Measurements from ENCODE around the gene NFASC.

The NFASC gene

DNA sequence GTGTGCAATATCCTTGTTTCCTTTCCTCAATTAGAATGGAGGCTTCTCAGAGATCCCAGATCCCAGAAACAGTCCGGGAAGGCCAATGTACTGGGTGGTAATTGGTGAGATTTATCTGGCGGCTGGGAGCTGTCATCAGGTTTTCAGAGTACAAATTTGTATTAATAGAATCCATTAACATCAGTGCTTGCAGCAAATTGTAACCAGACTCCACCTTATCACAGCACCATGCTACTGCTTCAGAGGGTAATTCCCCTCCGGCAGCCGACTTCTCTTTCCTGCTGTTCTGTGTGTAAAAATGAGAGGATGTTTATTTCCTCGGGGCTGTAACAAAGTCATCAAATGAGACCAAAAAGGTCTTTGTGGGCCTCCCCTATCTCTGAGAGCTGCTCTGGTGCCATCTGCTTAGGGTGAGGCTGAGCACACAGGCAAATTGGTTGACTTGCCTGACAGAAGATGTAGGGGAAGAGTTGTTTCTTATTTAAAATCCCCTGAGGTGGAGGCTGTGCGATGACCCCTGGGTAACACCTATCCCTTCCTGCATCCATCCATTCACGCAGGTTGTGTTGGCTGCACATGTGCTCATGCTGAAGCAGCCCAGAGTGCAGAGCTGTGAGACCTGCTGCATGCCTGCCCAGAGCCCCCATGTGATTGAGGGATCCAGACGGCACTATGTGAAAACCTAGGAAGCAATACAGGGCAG lies 19.2 kb downstream of the NFASC start:
- H3K27ac Mint-ChIP-seq, result no peak overlapping the region
- no peaks in the 10 kb centered on the region for H3K36me3 Mint-ChIP-seq
- no peak overlapping the region for H3K4me3 Mint-ChIP-seq
- no peaks in the 10 kb centered on the region for H3K9me3 Mint-ChIP-seq (ENCODE audit: low read depth)
- no peaks in the 10 kb centered on the region for H3K4me1 Mint-ChIP-seq (ENCODE audit: low read depth)
- H3K27me3 Mint-ChIP-seq, result peaks cover 7% of the 10 kb centered on the region

DNA sequence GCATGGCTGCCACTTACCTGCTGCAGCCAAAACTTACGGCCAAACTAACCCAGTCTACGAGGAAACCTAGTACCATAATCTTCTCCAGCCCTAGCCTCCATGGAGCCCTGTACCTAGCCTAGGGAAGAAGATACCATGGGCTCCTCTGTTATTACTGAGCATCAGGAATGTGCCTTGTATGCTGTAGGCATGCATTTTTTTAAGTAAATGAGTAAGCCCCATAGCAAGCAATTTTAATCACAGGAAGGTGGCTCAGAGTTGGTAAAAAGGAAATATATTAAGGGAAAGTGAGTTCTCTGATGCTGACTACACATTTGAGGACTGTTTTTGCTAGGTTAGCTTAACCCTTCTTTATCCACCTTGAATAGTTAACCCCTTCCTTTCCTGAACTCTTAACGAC lies 21.2 kb downstream of the NFASC start:
- Mint-ChIP-seq H3K27me3 (peaks cover 12% of the 10 kb centered on the region), H3K4me3 (no peak overlapping the region), H3K36me3 (no peaks in the 10 kb centered on the region), H3K27ac (no peak overlapping the region), H3K4me1 (ENCODE audit: low read depth) (no peaks in the 10 kb centered on the region), H3K9me3 (ENCODE audit: low read depth) (no peaks in the 10 kb centered on the region)

DNA sequence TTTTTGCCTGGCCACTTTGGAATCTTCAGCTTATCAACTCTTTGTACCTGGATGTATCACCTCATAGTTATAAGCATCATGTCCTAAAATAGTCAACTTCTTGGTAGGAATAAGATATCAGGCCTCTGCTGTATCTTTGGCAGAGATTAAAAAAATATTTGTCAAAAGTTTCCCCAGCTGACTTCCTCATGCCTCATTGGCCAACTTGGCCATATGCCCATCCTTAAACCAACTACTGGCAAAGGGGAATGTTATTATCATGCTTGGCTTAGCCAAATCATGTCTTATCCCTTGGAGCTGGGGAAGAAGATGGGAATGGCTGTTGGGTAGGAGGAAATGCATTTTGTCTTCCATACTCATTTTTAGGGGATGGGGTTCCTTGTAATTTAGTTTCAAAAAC lies 23.4 kb downstream of the NFASC start:
- no peak overlapping the region for H3K4me3 Mint-ChIP-seq
- no peak overlapping the region for H3K27ac Mint-ChIP-seq
- H3K4me1 Mint-ChIP-seq (ENCODE audit: low read depth), result no peaks in the 10 kb centered on the region
- no peaks in the 10 kb centered on the region for H3K36me3 Mint-ChIP-seq
- peaks cover 16% of the 10 kb centered on the region for H3K27me3 Mint-ChIP-seq
- no peaks in the 10 kb centered on the region for H3K9me3 Mint-ChIP-seq (ENCODE audit: low read depth)

DNA sequence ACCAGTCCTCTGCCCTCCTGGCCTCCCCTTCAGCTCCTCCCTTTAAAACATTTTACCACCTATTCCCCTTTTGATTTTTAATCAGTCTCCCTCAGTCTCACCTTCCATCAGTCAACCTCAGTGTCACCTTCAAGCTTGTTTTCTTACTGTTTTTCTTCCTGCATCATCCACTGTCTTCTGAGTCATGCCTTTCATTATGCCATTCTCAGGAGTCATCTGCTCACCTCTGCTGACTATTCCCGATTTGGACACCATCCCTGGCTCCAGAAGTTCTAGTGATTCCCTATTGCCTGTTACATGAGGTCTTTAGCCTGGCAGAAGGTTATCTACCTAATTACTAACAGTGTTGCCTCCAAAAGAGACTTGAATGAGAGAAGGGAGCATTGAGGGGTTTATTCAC lies 23.9 kb downstream of the NFASC start:
- H3K27ac Mint-ChIP-seq, result no peak overlapping the region
- no peaks in the 10 kb centered on the region for H3K9me3 Mint-ChIP-seq (ENCODE audit: low read depth)
- H3K36me3 Mint-ChIP-seq, result no peaks in the 10 kb centered on the region
- H3K27me3 Mint-ChIP-seq, result peaks cover 16% of the 10 kb centered on the region
- H3K4me1 Mint-ChIP-seq (ENCODE audit: low read depth), result no peaks in the 10 kb centered on the region
- H3K4me3 Mint-ChIP-seq, result no peak overlapping the region

DNA sequence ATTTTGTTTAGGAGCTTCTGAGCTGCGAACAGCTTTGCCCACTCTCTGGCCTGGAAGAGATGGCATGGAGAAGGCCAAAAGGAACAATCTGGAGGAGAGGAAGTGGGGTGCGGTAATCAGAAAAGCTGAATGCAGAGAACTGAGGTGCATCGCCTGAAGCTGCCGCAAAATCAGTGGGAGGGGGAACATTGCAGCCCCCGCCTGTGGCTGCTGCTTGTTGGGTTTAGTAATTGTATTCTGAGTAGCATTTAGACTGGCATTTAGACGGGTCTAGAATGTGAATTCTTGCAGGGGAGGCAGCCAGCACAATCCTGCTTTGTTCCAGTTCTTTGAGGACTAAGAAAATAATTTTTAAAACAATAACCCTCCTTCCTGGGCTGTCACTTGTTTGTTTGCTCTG lies 25.4 kb downstream of the NFASC start:
- peaks cover 24% of the 10 kb centered on the region for H3K27me3 Mint-ChIP-seq
- no peaks in the 10 kb centered on the region for H3K36me3 Mint-ChIP-seq
- no peak overlapping the region for H3K4me3 Mint-ChIP-seq
- H3K9me3 Mint-ChIP-seq (ENCODE audit: low read depth), result no peaks in the 10 kb centered on the region
- H3K4me1 Mint-ChIP-seq (ENCODE audit: low read depth), result no peaks in the 10 kb centered on the region
- H3K27ac Mint-ChIP-seq, result no peak overlapping the region

DNA sequence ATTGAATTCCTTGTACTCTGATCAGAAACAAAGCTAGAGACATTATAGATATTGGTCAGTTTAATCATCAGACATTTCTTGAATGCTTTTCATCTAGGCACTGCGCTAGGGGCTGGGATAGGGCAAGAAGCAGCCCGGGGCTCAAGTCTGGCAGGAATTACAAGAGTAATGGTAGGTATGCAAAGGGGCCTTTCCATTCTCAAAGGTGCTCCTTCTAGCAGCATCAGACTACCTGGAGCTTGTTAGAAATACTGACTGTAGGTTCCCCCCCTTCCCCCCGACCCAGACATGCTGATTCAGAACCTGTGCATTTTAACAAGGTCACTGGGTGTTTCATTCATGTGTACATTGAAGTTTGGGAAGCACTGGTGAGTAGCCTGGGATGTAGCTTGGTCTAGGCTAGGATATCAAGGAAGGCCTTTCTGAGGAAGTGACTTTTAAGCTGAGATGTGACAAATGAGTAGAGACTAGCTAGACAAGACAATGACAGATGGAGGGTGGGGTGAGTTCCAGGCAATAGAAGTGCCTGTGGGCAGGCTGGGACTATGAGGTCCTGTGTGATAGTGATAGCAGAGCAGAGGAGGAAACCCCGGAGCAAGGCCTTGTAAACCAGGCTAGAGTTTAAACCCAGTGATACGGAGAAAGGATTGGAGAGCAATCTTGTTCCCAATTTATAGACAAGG lies 26.3 kb downstream of the NFASC start:
- no peak overlapping the region for H3K4me3 Mint-ChIP-seq
- no peak overlapping the region for H3K27ac Mint-ChIP-seq
- no peaks in the 10 kb centered on the region for H3K4me1 Mint-ChIP-seq (ENCODE audit: low read depth)
- H3K9me3 Mint-ChIP-seq (ENCODE audit: low read depth), result no peaks in the 10 kb centered on the region
- H3K27me3 Mint-ChIP-seq, result peaks cover 25% of the 10 kb centered on the region
- H3K36me3 Mint-ChIP-seq, result no peaks in the 10 kb centered on the region

DNA sequence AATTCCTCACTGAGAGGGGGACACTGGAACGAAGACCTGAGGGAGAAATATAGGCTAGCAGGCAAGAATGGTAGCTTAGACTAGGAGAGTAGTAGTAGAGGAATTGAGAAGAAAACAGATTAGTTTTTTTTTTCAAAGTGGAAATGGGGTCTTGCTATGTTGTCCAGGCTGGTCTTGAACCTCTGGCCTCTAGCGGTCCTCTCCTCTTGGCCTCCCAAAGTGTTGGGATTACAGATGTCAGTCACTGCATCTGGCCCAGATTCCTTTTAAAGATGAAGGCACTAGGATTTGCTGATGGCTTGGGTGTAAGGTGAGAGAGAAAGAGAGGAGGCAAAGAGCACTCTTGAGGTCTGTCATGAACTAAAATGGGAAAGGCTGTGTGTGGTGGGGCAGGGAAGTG lies 30.1 kb downstream of the NFASC start:
- no peaks in the 10 kb centered on the region for H3K9me3 Mint-ChIP-seq (ENCODE audit: low read depth)
- peaks cover 16% of the 10 kb centered on the region for H3K27me3 Mint-ChIP-seq
- H3K4me3 Mint-ChIP-seq, result no peak overlapping the region
- no peaks in the 10 kb centered on the region for H3K36me3 Mint-ChIP-seq
- H3K4me1 Mint-ChIP-seq (ENCODE audit: low read depth), result no peaks in the 10 kb centered on the region
- no peak overlapping the region for H3K27ac Mint-ChIP-seq

DNA sequence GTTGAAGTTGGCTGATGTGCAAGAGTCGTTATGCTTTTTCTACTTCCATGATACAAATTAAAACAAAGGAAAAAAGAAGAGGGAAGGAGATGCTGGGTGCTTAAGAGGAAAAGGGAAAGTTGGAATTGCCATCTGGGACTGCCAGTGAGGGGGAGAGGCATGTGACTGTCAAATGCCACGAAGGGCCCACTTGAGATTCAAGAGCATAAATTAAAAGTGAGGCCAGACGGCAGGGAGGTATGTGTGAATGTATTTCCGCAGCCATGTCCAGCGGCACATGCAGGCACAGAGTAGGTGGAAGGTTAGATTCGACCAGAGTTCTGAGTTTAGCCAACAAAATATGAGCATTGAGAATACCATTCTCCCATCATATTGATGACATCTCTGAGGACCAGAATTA lies 32.0 kb downstream of the NFASC start:
- Mint-ChIP-seq H3K27me3 (peaks cover 9% of the 10 kb centered on the region), H3K4me3 (no peak overlapping the region), H3K4me1 (ENCODE audit: low read depth) (no peaks in the 10 kb centered on the region), H3K27ac (no peak overlapping the region), H3K36me3 (no peaks in the 10 kb centered on the region), H3K9me3 (ENCODE audit: low read depth) (no peaks in the 10 kb centered on the region)

DNA sequence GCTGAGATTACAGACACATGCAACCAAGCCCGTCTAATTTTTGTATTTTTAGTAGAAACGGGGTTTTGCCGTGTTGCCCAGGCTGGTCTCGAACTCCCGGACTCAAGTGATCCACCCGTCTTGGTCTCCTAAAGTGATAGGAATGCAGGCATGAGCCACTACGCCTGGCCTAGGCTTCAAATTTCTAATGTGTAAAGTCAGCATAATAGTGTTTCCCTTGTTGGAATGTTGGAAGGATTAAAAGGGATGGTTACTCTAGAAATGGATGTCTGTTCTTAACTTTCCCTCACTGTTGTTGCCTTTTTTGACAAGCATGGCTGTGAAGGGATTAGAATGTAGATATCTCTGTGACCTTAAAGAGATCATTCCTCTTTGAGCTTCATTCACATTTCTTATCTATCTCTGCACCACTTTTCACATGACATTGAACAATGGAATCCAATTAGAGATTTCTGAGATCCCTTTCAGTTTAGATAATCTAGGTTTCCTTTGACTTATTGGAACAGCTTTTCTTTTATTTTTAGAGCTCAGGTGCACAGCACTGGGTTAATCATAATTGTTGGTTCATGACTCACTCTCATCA lies 33.7 kb downstream of the NFASC start:
- Mint-ChIP-seq H3K4me3 (no peak overlapping the region), H3K9me3 (ENCODE audit: low read depth) (no peaks in the 10 kb centered on the region), H3K4me1 (ENCODE audit: low read depth) (no peaks in the 10 kb centered on the region), H3K27me3 (peaks cover 12% of the 10 kb centered on the region), H3K36me3 (no peaks in the 10 kb centered on the region), H3K27ac (no peak overlapping the region)

DNA sequence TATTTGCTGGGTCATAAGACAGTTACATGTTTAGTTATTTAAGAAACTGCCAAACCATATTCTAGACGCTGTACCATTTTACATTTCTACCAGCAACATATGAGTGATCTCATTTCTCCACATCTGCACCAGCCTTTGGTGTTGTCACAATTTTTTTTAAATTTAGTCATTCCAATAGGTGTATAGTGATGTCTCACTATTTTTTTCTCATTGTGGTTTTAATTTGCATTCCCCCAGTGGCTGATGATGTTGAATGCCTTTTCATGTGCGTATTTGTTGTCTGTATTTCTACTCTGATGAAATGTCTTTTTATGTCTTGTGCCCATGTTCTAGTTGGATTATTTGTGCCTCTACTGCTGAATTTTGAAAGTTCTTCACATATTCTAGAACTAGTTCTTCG lies 38.4 kb downstream of the NFASC start:
- H3K4me3 Mint-ChIP-seq, result no peak overlapping the region
- H3K27me3 Mint-ChIP-seq, result peaks cover 4% of the 10 kb centered on the region
- no peak overlapping the region for H3K27ac Mint-ChIP-seq
- H3K36me3 Mint-ChIP-seq, result no peaks in the 10 kb centered on the region
- H3K4me1 Mint-ChIP-seq (ENCODE audit: low read depth), result no peaks in the 10 kb centered on the region
- H3K9me3 Mint-ChIP-seq (ENCODE audit: low read depth), result no peaks in the 10 kb centered on the region

DNA sequence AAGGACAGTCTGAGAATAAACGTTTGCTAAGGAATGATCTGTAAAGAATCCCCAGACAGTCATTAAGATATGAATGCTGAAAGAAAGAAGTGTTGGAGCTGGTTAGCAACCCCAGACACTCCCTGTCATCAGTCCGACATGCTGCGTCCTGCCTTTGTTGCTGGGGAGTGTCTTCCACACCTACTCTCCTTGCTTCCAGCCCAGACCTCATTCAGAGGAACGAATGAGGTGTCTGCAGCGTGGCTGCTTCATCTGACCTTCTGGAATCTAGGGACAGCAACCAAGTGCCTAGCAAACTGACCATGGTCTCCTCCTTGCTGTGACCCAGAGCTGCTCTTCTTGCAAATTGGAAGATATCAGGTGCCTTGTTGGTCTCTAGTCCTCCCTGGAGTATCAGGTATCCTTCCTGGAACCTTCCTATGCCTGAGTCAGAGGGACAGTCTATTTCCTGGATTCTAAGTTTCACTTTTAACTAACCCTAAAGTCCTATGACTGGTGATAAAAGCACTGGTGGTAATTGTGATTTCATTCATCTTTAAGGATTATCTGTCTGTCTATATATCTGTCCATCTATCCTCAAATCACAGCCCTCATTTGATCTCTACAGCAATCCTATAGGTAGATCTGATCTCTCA lies 45.3 kb downstream of the NFASC start:
- Mint-ChIP-seq H3K9me3 (ENCODE audit: low read depth) (no peaks in the 10 kb centered on the region), H3K27ac (no peak overlapping the region), H3K4me3 (no peak overlapping the region), H3K27me3 (peaks cover 3% of the 10 kb centered on the region), H3K36me3 (no peaks in the 10 kb centered on the region), H3K4me1 (ENCODE audit: low read depth) (no peaks in the 10 kb centered on the region)

DNA sequence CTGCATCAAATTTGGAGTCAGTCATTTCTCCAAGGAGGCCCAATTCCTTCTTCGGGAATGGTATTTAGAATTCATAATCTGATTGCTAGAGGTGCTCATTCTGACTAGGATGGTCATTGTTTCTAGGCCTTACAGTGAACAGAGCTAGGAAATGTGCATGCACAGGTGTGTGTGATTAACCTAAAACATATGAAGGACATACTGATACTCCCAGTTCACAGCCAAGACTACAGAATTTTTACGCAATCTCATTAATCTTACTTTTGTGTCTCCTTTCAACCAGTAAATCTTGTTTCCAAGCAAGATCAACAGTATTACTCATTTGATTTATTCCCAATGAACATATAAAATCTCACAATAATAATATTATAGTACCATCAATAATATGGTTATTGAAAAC lies 47.1 kb downstream of the NFASC start:
- Mint-ChIP-seq H3K4me3 (no peak overlapping the region), H3K36me3 (no peaks in the 10 kb centered on the region), H3K27ac (no peak overlapping the region), H3K4me1 (ENCODE audit: low read depth) (no peaks in the 10 kb centered on the region), H3K9me3 (ENCODE audit: low read depth) (no peaks in the 10 kb centered on the region), H3K27me3 (peaks cover 3% of the 10 kb centered on the region)

DNA sequence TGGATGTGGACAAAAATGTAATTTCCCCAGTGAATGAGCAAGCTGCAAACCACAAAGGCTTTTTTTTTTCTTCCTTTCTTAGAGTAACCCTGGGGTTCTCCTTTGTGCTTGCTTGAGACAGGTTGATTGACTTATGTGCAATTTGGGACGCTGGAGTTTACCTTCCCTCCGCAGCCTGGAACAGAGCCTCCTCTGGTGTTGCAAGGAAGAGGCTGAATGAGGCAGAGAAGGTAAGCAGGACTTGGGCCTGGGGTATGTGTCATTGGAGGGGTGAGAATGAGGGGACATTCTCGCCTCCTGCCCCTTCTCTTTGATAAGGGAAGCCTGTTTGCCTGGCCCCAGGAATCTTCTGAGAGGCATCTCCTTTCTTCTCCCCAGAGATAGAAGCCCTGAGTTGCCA lies 49.8 kb downstream of the NFASC start:
- peaks cover 2% of the 10 kb centered on the region for H3K27me3 Mint-ChIP-seq
- H3K4me1 Mint-ChIP-seq (ENCODE audit: low read depth), result no peaks in the 10 kb centered on the region
- H3K27ac Mint-ChIP-seq, result no peak overlapping the region
- no peaks in the 10 kb centered on the region for H3K36me3 Mint-ChIP-seq
- no peak overlapping the region for H3K4me3 Mint-ChIP-seq
- no peaks in the 10 kb centered on the region for H3K9me3 Mint-ChIP-seq (ENCODE audit: low read depth)

DNA sequence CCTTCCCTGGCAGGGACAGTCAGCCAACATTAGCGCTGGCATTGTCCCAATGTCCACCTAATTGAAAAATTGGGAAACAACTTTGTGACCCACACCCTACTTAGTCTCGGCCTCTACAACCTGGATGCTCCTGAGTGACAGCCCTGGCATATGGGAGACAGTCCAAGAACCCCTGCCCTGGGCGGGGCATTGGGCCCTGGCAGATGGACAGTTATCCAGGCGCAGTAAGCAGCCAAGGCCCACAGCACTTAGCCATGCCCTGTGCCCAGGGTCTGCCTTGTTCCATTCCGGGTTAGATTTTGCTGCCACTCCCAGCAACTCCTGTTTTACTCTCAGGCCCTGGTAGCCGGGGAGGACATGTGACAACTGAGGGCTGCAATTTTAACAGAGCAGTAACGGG lies 50.3 kb downstream of the NFASC start:
- Mint-ChIP-seq H3K27me3 (peaks cover 1% of the 10 kb centered on the region), H3K36me3 (no peaks in the 10 kb centered on the region), H3K27ac (no peak overlapping the region), H3K4me3 (no peak overlapping the region), H3K9me3 (ENCODE audit: low read depth) (no peaks in the 10 kb centered on the region), H3K4me1 (ENCODE audit: low read depth) (no peaks in the 10 kb centered on the region)

DNA sequence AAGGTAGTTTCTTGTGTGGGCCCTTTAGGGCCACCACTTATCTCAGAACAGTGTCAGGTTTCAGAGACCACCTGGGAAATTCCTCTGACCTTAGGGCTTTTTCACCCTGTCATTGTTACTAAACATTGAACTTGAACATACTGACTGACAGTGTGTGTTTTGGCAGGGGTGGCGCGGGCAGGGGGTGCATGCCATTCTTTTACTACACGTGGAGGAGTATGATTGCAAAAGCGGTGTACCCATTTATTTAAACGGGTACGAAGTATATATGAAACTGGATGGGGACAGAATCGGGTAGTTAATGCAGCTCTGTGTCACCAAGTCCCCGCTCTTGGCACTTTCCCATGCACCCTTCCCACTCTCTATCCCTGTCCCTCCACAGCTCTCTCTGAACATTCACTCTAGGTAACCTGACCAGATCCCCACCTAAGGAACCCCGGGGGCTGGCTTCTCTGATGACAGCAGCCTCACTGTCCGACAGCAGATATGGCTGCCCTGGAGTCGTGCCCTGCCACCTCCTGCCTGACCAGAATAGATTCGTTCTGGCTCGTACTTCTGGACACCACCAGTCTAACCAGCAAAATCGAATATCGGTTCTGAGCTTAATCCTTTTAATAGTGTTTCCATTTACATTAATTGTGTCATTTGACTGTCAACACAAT lies 51.3 kb downstream of the NFASC start:
- Mint-ChIP-seq H3K27me3 (peaks cover 1% of the 10 kb centered on the region), H3K4me3 (no peak overlapping the region), H3K27ac (no peak overlapping the region), H3K36me3 (no peaks in the 10 kb centered on the region), H3K4me1 (ENCODE audit: low read depth) (no peaks in the 10 kb centered on the region), H3K9me3 (ENCODE audit: low read depth) (no peaks in the 10 kb centered on the region)
